ENCODE measurements around the gene PRAC2.

DNA sequence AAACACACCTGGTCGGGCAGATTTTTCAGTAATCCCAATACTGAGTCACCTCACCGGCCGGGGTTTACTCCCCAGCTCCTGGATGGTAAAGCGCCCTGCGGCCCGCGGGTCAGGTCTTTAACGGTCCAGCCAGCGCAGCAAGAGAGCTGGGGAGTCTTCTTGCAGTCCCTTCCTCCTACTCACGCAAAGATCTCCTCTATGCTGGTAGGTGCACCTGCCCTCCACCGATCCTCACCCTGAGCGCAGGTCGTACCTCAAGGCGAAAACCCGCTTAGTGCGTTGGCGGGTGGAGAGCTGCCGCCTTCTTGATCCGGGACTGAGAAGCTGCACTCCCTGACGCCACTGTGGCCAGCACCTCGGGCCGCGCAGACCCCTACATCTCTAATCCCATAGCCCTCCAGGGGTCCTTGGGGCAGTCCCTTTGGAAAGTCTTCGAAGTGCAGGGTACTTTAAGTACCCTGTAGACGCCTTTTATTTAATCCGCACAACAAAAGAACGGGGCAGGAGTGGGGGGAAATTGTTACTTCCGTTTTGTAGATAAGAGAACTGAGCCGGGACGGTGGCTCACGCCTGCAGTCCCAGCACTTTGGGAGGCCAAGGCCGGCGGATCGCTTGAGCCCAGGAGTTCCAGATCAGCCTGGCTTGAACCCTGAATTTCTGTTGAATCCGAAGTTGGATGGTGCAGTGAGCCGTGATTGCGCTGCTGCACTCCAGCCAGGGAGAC is 16.0 kb downstream of the PRAC2 start:
- TF ChIP-seq, protein P1, sequence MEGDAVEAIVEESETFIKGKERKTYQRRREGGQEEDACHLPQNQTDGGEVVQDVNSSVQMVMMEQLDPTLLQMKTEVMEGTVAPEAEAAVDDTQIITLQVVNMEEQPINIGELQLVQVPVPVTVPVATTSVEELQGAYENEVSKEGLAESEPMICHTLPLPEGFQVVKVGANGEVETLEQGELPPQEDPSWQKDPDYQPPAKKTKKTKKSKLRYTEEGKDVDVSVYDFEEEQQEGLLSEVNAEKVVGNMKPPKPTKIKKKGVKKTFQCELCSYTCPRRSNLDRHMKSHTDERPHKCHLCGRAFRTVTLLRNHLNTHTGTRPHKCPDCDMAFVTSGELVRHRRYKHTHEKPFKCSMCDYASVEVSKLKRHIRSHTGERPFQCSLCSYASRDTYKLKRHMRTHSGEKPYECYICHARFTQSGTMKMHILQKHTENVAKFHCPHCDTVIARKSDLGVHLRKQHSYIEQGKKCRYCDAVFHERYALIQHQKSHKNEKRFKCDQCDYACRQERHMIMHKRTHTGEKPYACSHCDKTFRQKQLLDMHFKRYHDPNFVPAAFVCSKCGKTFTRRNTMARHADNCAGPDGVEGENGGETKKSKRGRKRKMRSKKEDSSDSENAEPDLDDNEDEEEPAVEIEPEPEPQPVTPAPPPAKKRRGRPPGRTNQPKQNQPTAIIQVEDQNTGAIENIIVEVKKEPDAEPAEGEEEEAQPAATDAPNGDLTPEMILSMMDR (optimal IDR thresholded peaks at IDR 0.05 in 1 of 3, IDR thresholded peaks at IDR 0.05 in 1 of 3, conservative IDR thresholded peaks at IDR 0.05 in 1 of 3; ENCODE audit: extremely low read depth in 1 of 3, insufficient read depth in 2 of 3, low read length in 3 of 3): no peak
- TF ChIP-seq EZH2 (IDR thresholded peaks at IDR 0.05; ENCODE audit: low read length): peak; percentile 94

All from keratinocyte (primary cell).